ENCODE data around the gene TSPEAR. TPM values are rescaled to one million over a fixed set of nuclear protein-coding genes. Genes with fewer than 3 reads are reported as not detected.

TSPEAR gene
- total RNA-seq, 1 donor from 2014 or later, result 0.34 TPM

DNA sequence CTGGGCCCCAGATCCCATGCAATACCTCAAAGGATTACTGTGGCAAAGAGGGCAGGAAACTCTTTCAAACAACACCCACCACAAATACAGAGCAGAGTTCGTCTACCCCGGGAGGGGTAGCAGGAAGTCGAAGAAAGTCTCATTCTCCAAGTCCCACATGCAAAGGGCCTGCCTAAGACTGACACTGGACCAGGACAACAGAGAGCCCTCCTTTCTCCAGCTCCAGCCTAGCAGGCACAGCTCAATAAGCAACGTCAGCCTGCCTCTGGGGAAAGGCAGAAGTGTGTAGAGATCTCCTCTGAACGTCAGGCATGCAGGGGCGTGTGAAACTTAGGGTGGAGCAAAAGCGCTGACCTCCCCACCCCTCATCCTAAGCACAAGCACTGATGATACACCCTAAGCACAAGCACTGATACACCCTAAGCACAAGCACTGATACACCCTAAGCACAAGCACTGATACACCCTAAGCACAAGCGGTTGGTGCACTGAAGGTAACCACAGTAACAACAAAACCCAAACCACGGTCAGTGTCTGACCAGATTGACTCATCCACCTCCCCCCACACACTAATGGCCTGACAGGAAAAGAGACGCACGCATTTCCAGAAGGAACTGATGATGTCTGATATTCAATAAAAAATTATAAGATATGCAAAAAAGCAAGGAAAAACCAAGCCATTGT is 52.3 kb downstream of the TSPEAR start:
- Mint-ChIP-seq H3K27me3 (no peaks in the 10 kb centered on the region), H3K27ac (no peak overlapping the region), H3K9me3 (peaks cover 13% of the 10 kb centered on the region), H3K4me1 (ENCODE audit: unreplicated experiment) (no peaks in the 10 kb centered on the region), H3K36me3 (no peaks in the 10 kb centered on the region), H3K4me3 (no peak overlapping the region)
- DNase-seq (ENCODE audit: extremely low spot score, unreplicated experiment), result peak; percentile 34
- TF ChIP-seq, protein P1, sequence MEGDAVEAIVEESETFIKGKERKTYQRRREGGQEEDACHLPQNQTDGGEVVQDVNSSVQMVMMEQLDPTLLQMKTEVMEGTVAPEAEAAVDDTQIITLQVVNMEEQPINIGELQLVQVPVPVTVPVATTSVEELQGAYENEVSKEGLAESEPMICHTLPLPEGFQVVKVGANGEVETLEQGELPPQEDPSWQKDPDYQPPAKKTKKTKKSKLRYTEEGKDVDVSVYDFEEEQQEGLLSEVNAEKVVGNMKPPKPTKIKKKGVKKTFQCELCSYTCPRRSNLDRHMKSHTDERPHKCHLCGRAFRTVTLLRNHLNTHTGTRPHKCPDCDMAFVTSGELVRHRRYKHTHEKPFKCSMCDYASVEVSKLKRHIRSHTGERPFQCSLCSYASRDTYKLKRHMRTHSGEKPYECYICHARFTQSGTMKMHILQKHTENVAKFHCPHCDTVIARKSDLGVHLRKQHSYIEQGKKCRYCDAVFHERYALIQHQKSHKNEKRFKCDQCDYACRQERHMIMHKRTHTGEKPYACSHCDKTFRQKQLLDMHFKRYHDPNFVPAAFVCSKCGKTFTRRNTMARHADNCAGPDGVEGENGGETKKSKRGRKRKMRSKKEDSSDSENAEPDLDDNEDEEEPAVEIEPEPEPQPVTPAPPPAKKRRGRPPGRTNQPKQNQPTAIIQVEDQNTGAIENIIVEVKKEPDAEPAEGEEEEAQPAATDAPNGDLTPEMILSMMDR (conservative IDR thresholded peaks at IDR 0.05), result no peak

- no peaks in the 10 kb centered on the region for H3K27me3 Mint-ChIP-seq
- peak; percentile 22 for DNase-seq (ENCODE audit: extremely low spot score, unreplicated experiment)
- no peaks in the 10 kb centered on the region for H3K36me3 Mint-ChIP-seq
- H3K9me3 Mint-ChIP-seq, result peaks cover 13% of the 10 kb centered on the region
- H3K27ac Mint-ChIP-seq, result no peak overlapping the region
- no peaks in the 10 kb centered on the region for H3K4me1 Mint-ChIP-seq (ENCODE audit: unreplicated experiment)
- TF ChIP-seq, protein P1 (conservative IDR thresholded peaks at IDR 0.05), result no peak
- H3K4me3 Mint-ChIP-seq, result no peak overlapping the region
Measured at GRCh38 chr21:44658541-44658910, 52.8 kb downstream of the TSPEAR start.

GRCh38 chr21:44657635-44658540 is 53.5 kb downstream of the TSPEAR start, which contains the start of gene KRTAP12-3:
Gene KRTAP12-3 (plus strand): TSS chr21:44657932. CDS start chr21:44657980, 48 bp downstream.
- no peak within 1 kb of the TSS for H3K4me3 Mint-ChIP-seq
- no peaks in the 10 kb centered on the region for H3K36me3 Mint-ChIP-seq
- TF ChIP-seq, protein P1 (conservative IDR thresholded peaks at IDR 0.05), result no peak
- H3K27ac Mint-ChIP-seq, result no peak within 1 kb of the TSS
- no peaks in the 10 kb centered on the region for H3K4me1 Mint-ChIP-seq (ENCODE audit: unreplicated experiment)
- H3K9me3 Mint-ChIP-seq, result peaks cover 13% of the 10 kb centered on the region
- peak; percentile 27 for DNase-seq (ENCODE audit: extremely low spot score, unreplicated experiment)
- no peaks in the 10 kb centered on the region for H3K27me3 Mint-ChIP-seq

DNA sequence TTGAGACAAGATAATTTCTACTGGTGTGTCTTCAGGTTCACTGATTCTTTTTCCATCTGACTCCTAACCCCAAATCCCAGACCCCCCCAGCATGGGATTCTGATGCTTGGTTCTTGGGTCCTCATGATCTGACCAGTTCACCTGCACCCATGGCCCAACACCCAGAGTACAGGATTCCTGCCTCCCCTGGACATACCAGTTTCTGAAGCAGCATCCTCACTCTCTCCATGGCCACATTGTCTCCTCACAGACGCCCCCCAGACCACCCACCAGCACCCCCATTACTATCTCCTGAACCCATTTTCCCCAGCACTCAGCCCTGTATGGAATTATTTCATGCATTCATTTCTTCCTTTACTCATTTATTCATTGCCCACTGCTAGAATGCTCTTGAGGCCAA is 54.5 kb downstream of the TSPEAR start:
- TF ChIP-seq, protein P1 (conservative IDR thresholded peaks at IDR 0.05), result no peak
- no peaks in the 10 kb centered on the region for H3K27me3 Mint-ChIP-seq
- H3K36me3 Mint-ChIP-seq, result no peaks in the 10 kb centered on the region
- no peak overlapping the region for H3K4me3 Mint-ChIP-seq
- peaks cover 13% of the 10 kb centered on the region for H3K9me3 Mint-ChIP-seq
- peak; percentile 40 for DNase-seq (ENCODE audit: extremely low spot score, unreplicated experiment)
- no peaks in the 10 kb centered on the region for H3K4me1 Mint-ChIP-seq (ENCODE audit: unreplicated experiment)
- no peak overlapping the region for H3K27ac Mint-ChIP-seq

GRCh38 chr21:44654576-44655175 is 56.7 kb downstream of the TSPEAR start, which contains the start of gene KRTAP12-4:
Gene KRTAP12-4 (minus strand): TSS chr21:44654659. CDS start chr21:44654614, 45 bp downstream.
- Mint-ChIP-seq H3K9me3 (peaks cover 13% of the 10 kb centered on the region), H3K4me3 (no peak within 1 kb of the TSS), H3K4me1 (ENCODE audit: unreplicated experiment) (no peaks in the 10 kb centered on the region), H3K27ac (no peak within 1 kb of the TSS), H3K27me3 (no peaks in the 10 kb centered on the region), H3K36me3 (no peaks in the 10 kb centered on the region)
- TF ChIP-seq, protein P1 (conservative IDR thresholded peaks at IDR 0.05), result no peak
- peak; percentile 50 for DNase-seq (ENCODE audit: extremely low spot score, unreplicated experiment)

Data from type B pancreatic cell (in vitro differentiated cells).